Keratinocyte (primary cell): ENCODE data around the gene SCART1. TPM values are rescaled to one million over a fixed set of nuclear protein-coding genes. Genes with fewer than 3 reads are reported as not detected.

ENCODE experiments used
- DNase-seq: peaks from one replicate; pipeline ENCODE4 v3.0.0-alpha.2; 2011; ENCODE audit warnings: low read depth, missing footprints, low spot score
- FAIRE-seq: peaks from 2 replicates; lab custom pipeline; 2011; peaks lifted over from hg19 to GRCh38; lab: Jason Lieb, UNC
- H2AFZ ChIP-seq: 2 replicates; pipeline ENCODE4 v1.6.0; 2012; ENCODE audit warnings: low read length, control low read depth, inconsistent platforms; ENCODE audit not compliant: control insufficient read depth
- H3K27ac ChIP-seq: 2 replicates; pipeline ENCODE4 v1.5.1; 2011; ENCODE audit warnings: low read length; ENCODE audit not compliant: control insufficient read depth, insufficient read depth
- H3K27me3 ChIP-seq: 3 replicates; pipeline ENCODE4 v1.6.0; 2011; ENCODE audit warnings: low read length; ENCODE audit not compliant: control insufficient read depth, insufficient read depth; ENCODE audit errors: extremely low read depth
- H3K36me3 ChIP-seq, 2 experiments: 2 replicates in 1 of 2; 3 replicates in 1 of 2; pipeline ENCODE4 v1.5.1; 2011; ENCODE audit warnings: low read length in 2 of 2, mild to moderate bottlenecking in 1 of 2; ENCODE audit not compliant: control insufficient read depth in 2 of 2, insufficient read depth in 2 of 2; ENCODE audit errors: extremely low read depth in 1 of 2
- H3K4me1 ChIP-seq: 3 replicates; pipeline ENCODE4 v1.5.1; 2011; ENCODE audit warnings: low read length; ENCODE audit not compliant: control insufficient read depth, insufficient read depth; ENCODE audit errors: extremely low read depth
- H3K4me2 ChIP-seq: 3 replicates; pipeline ENCODE4 v1.6.0; 2011; ENCODE audit warnings: low read depth, low read length; ENCODE audit not compliant: control insufficient read depth, insufficient read depth; ENCODE audit errors: extremely low read depth
- H3K4me3 ChIP-seq, 3 experiments: fragments of 200-600 bp in 1 of 3; sonication (generic) in 1 of 3; 2 replicates in 2 of 3; 3 replicates in 1 of 3; pipeline ENCODE4 v1.5.1; 2011 to 2016; ENCODE audit warnings: low read length in 3 of 3, mild to moderate bottlenecking in 3 of 3, control low read depth in 2 of 3, inconsistent platforms in 1 of 3, low read depth in 1 of 3, mixed read lengths in 1 of 3, mixed run types in 1 of 3, moderate library complexity in 1 of 3; ENCODE audit not compliant: control insufficient read depth in 2 of 3, insufficient read depth in 2 of 3; ENCODE audit errors: extremely low read depth in 1 of 3
- H3K79me2 ChIP-seq: 2 replicates; pipeline ENCODE4 v1.6.0; 2012; ENCODE audit warnings: low read length; ENCODE audit not compliant: control insufficient read depth, insufficient read depth
- H3K9ac ChIP-seq: 3 replicates; pipeline ENCODE4 v1.6.0; 2011; ENCODE audit warnings: low read length; ENCODE audit not compliant: control insufficient read depth, insufficient read depth; ENCODE audit errors: extremely low read depth
- H3K9me1 ChIP-seq: 3 replicates; pipeline ENCODE4 v1.6.0; 2011; ENCODE audit warnings: low read length; ENCODE audit not compliant: control insufficient read depth, insufficient read depth; ENCODE audit errors: extremely low read depth
- H3K9me3 ChIP-seq: 2 replicates; pipeline ENCODE4 v1.5.1; 2012; ENCODE audit warnings: low read depth, low read length; ENCODE audit not compliant: control insufficient read depth
- H4K20me1 ChIP-seq: 3 replicates; pipeline ENCODE4 v1.6.0; 2011; ENCODE audit warnings: low read length; ENCODE audit not compliant: control insufficient read depth, insufficient read depth; ENCODE audit errors: extremely low read depth
- EZH2 ChIP-seq: IDR thresholded peaks from one replicate; pipeline ENCODE4 v1.6.1; 2012; ENCODE audit warnings: inconsistent platforms, mild to moderate bottlenecking, low read length, moderate library complexity
- dilution Hi-C: fragments of 300-500 bp; cut with MboI; formaldehyde crosslinking; loops from one replicate; pipeline ENCODE4 v1.7.0; 2020; ENCODE audit warnings: low sequenced_read_pairs; ENCODE audit not compliant: extremely low pct_ligation_motif_present
- polyA plus RNA-seq, 5 experiments: library from polyadenylated mRNA; depleted of rRNA in 3 of 5; stranded (reverse) in 3 of 5; stranded (forward) in 1 of 5; unstranded in 1 of 5; fragments of >200 nt; gene quantifications; 1 replicate in 1 of 5; 2 replicates in 3 of 5; 3 replicates in 1 of 5; pipeline versions ENCODE4 v1.2.1 to v1.2.3, GENCODE V29; 2011 to 2012; ENCODE audit warnings: missing spikeins in 2 of 5, low read depth in 1 of 5, low replicate concordance in 1 of 5
- TF ChIP-seq, protein P1 (sequence below), 3 experiments: IDR thresholded peaks in 1 of 3; conservative IDR thresholded peaks in 1 of 3; optimal IDR thresholded peaks in 1 of 3; 2 replicates in 2 of 3; 3 replicates in 1 of 3; pipeline versions ENCODE3 to v1.5.1; 2011; ENCODE audit warnings: low read length in 3 of 3, mild to moderate bottlenecking in 3 of 3, moderate library complexity in 2 of 3, control low read depth in 1 of 3, inconsistent platforms in 1 of 3; ENCODE audit not compliant: insufficient read depth in 2 of 3; ENCODE audit errors: extremely low read depth in 1 of 3

SCART1 gene
- polyA plus RNA-seq, 1 donor (not counting 4 experiments of a cell fraction or from before 2014, with no cell fraction given): 0.75 TPM

DNA sequence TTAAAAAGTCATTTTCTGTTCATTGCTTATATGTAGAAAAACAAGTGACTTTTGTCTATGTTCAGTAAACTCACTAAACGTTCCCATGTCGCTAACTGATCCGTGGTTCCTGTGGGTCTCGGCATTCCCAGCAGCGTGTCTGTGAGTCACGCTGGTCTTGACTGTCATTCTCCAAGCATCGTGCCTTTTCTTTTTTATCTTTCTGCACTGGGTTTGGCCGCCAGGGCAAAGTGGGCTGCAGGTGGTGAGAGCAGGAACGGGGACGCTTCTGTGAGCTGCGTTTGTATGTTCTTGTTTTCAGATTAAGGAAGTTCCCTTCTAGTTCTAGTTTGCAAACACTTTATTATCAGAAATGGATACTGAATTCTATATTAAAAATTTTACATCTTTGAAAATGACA lies 6.8 kb upstream of the SCART1 start:
- no peaks in the 10 kb centered on the region for H4K20me1 ChIP-seq
- DNase-seq: no peak
- H3K9me1 ChIP-seq: no peaks in the 10 kb centered on the region
- no peak overlapping the region for H3K4me2 ChIP-seq
- no peak overlapping the region for H2AFZ ChIP-seq
- no peak overlapping the region for H3K27ac ChIP-seq
- H3K9ac ChIP-seq: no peak overlapping the region
- FAIRE-seq: no peak
- dilution Hi-C loops: no loop called here
- H3K79me2 ChIP-seq: no peaks in the 10 kb centered on the region
- no peaks in the 10 kb centered on the region for H3K36me3 ChIP-seq
- H3K4me1 ChIP-seq: no peaks in the 10 kb centered on the region
- no peak overlapping the region for H3K4me3 ChIP-seq
- no peaks in the 10 kb centered on the region for H3K27me3 ChIP-seq
- peaks cover 10% of the 10 kb centered on the region for H3K9me3 ChIP-seq
- TF ChIP-seq, protein P1, sequence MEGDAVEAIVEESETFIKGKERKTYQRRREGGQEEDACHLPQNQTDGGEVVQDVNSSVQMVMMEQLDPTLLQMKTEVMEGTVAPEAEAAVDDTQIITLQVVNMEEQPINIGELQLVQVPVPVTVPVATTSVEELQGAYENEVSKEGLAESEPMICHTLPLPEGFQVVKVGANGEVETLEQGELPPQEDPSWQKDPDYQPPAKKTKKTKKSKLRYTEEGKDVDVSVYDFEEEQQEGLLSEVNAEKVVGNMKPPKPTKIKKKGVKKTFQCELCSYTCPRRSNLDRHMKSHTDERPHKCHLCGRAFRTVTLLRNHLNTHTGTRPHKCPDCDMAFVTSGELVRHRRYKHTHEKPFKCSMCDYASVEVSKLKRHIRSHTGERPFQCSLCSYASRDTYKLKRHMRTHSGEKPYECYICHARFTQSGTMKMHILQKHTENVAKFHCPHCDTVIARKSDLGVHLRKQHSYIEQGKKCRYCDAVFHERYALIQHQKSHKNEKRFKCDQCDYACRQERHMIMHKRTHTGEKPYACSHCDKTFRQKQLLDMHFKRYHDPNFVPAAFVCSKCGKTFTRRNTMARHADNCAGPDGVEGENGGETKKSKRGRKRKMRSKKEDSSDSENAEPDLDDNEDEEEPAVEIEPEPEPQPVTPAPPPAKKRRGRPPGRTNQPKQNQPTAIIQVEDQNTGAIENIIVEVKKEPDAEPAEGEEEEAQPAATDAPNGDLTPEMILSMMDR (optimal IDR thresholded peaks at IDR 0.05 in 1 of 3, IDR thresholded peaks at IDR 0.05 in 1 of 3, conservative IDR thresholded peaks at IDR 0.05 in 1 of 3; ENCODE audit: extremely low read depth in 1 of 3, insufficient read depth in 2 of 3, low read length in 3 of 3): no peak
- TF ChIP-seq EZH2: no peak

DNA sequence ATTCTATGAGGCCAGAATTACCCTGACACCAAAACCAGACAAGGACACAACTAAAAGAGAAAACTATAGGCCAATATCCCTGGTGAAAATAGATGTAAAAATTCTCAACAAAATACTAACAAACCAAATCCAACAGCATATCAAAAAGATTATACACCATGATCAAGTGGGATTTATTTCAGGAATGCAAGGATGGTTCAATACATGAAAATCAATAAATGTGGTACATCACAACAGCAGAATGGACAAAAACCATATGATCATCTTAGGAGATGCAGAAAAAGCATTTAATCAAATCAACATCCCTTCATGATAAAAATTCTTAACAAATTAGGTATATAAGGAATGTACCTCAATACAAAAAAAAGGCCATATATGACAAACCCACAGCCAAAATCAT lies 5.6 kb upstream of the SCART1 start:
- Histone ChIP-seq H3K9me1 (no peaks in the 10 kb centered on the region), H3K4me3 (no peak overlapping the region), H3K27me3 (no peaks in the 10 kb centered on the region), H3K9me3 (peaks cover 10% of the 10 kb centered on the region), H3K4me2 (no peak overlapping the region), H3K79me2 (no peaks in the 10 kb centered on the region), H3K36me3 (no peaks in the 10 kb centered on the region), H2AFZ (no peak overlapping the region), H3K4me1 (no peaks in the 10 kb centered on the region), H3K27ac (no peak overlapping the region), H3K9ac (no peak overlapping the region), H4K20me1 (no peaks in the 10 kb centered on the region)
- DNase-seq (no peak), FAIRE-seq (no peak)
- TF ChIP-seq, protein P1 (optimal IDR thresholded peaks at IDR 0.05 in 1 of 3, IDR thresholded peaks at IDR 0.05 in 1 of 3, conservative IDR thresholded peaks at IDR 0.05 in 1 of 3; ENCODE audit: extremely low read depth in 1 of 3, insufficient read depth in 2 of 3, low read length in 3 of 3): no peak
- no peak for TF ChIP-seq EZH2
- dilution Hi-C loops: no loop called here
